HEK293 (cell line): ENCODE measurements around the gene ACBD3.
A peak's percentile ranks its signal among the peaks of the same experiment; 100 is the strongest.

Source experiments
- CTCF ChIA-PET: fragments of 350-600 bp; formaldehyde crosslinking; extraction: SDS; loops from one replicate; lab custom pipeline; 2021; ENCODE audit warnings: antibody characterized with exemption; lab: Yijun Ruan, JAX
- POLR2A ChIA-PET: fragments of 300-600 bp; formaldehyde crosslinking; extraction: SDS; loops from one replicate; lab custom pipeline; 2020; ENCODE audit warnings: antibody characterized with exemption, inconsistent platforms; lab: Yijun Ruan, JAX
- H3K27ac ChIP-seq: fragments of 200-500 bp; sonication (Bioruptor generic); 2 replicates; pipeline ENCODE4 v1.5.1; 2014; ENCODE audit warnings: low read depth, low read length, control low read depth, inconsistent platforms; ENCODE audit errors: extremely low read depth
- H3K36me3 ChIP-seq, 2 experiments: fragments of 200-500 bp in 1 of 2; sonication (Bioruptor generic) in 1 of 2; 1 replicate in 1 of 2; 2 replicates in 1 of 2; pipeline ENCODE4 v1.5.1; 2014 to 2017; ENCODE audit warnings: inconsistent platforms in 2 of 2, low read length in 2 of 2; ENCODE audit not compliant: control insufficient read depth in 2 of 2, insufficient read depth in 1 of 2
- H3K4me1 ChIP-seq: fragments of 200-500 bp; sonication (Bioruptor generic); 2 replicates; pipeline ENCODE4 v1.5.1; 2014; ENCODE audit warnings: mild to moderate bottlenecking, low read length, inconsistent platforms; ENCODE audit not compliant: control insufficient read depth, insufficient read depth
- H3K4me3 ChIP-seq: 2 replicates; pipeline ENCODE4 v1.5.1; 2011; ENCODE audit warnings: low read depth, mild to moderate bottlenecking, control low read depth, low read length, moderate library complexity
- H3K9me3 ChIP-seq: fragments of 200-500 bp; sonication (Bioruptor generic); 2 replicates; pipeline ENCODE4 v1.5.1; 2014; ENCODE audit warnings: low read depth, low read length, inconsistent platforms; ENCODE audit not compliant: control insufficient read depth, insufficient read depth
- AEBP2 ChIP-seq: fragments of 450-650 bp; formaldehyde crosslinking; IDR thresholded peaks from 2 replicates; pipeline ENCODE4 v1.5.1; 2016; ENCODE audit warnings: missing biosample characterization, missing genetic modification characterization, borderline replicate concordance
- EGR2 ChIP-seq: fragments of 450-650 bp; formaldehyde crosslinking; IDR thresholded peaks from 2 replicates; pipeline ENCODE4 v1.5.1; 2016; ENCODE audit warnings: low read depth, missing biosample characterization, missing genetic modification characterization
- HOXD13 ChIP-seq: sonication (generic); formaldehyde crosslinking; IDR thresholded peaks from 2 replicates; pipeline ENCODE4 v1.8.0; 2022; ENCODE audit warnings: missing genetic modification reagents, borderline replicate concordance
- KLF10 ChIP-seq: fragments of 450-650 bp; IDR thresholded peaks from 2 replicates; pipeline ENCODE4 v1.5.1; 2018; ENCODE audit warnings: missing biosample characterization, mild to moderate bottlenecking, missing genetic modification characterization
- TRIM28 ChIP-seq: IDR thresholded peaks from 2 replicates; pipeline ENCODE4 v1.6.1; 2011; ENCODE audit warnings: low read length, control low read depth, borderline replicate concordance
- ZBTB17 ChIP-seq: fragments of 450-650 bp; formaldehyde crosslinking; IDR thresholded peaks from 2 replicates; pipeline ENCODE4 v1.5.1; 2016; ENCODE audit warnings: missing biosample characterization, missing genetic modification characterization
- ZIC2 ChIP-seq: fragments of 450-650 bp; formaldehyde crosslinking; IDR thresholded peaks from 2 replicates; pipeline ENCODE4 v1.5.1; 2016; ENCODE audit warnings: missing biosample characterization, missing genetic modification characterization
- ZNF140 ChIP-seq: fragments of 450-650 bp; formaldehyde crosslinking; IDR thresholded peaks from 2 replicates; pipeline ENCODE4 v1.5.1; 2016; ENCODE audit warnings: missing biosample characterization, missing genetic modification characterization
- ZNF266 ChIP-seq: fragments of 450-650 bp; formaldehyde crosslinking; IDR thresholded peaks from 2 replicates; pipeline ENCODE4 v1.5.1; 2016; ENCODE audit warnings: missing biosample characterization, missing genetic modification characterization, low read depth
- ZNF302 ChIP-seq: fragments of 450-650 bp; formaldehyde crosslinking; IDR thresholded peaks from 2 replicates; pipeline ENCODE4 v1.5.1; 2016; ENCODE audit warnings: missing biosample characterization, missing genetic modification characterization, low read depth
- ZNF354C ChIP-seq: fragments of 450-650 bp; formaldehyde crosslinking; IDR thresholded peaks from 2 replicates; pipeline ENCODE4 v1.5.1; 2016; ENCODE audit warnings: missing biosample characterization, missing genetic modification characterization, low read depth, borderline replicate concordance
- ZNF488 ChIP-seq: fragments of 450-650 bp; formaldehyde crosslinking; IDR thresholded peaks from 2 replicates; pipeline ENCODE4 v1.5.1; 2016; ENCODE audit warnings: missing biosample characterization, missing genetic modification characterization
- ZNF561 ChIP-seq: fragments of 450-650 bp; IDR thresholded peaks from 2 replicates; pipeline ENCODE4 v1.5.1; 2018; ENCODE audit warnings: missing biosample characterization, missing genetic modification characterization, borderline replicate concordance
- ZNF600 ChIP-seq: fragments of 450-650 bp; formaldehyde crosslinking; IDR thresholded peaks from 2 replicates; pipeline ENCODE4 v1.5.1; 2016; ENCODE audit warnings: missing biosample characterization, missing genetic modification characterization

Gene ACBD3

GRCh38 chr1:226215239-226215638, 28.7 kb upstream of the ACBD3 start (continued):
- TF ChIP-seq AEBP2 (tag by site-specific recombination), result no peak
- no peak for TF ChIP-seq ZNF266 (tag by site-specific recombination)
- TF ChIP-seq ZNF302 (tag by site-specific recombination), result no peak
- TF ChIP-seq ZNF140 (tag by site-specific recombination), result no peak
- no peak for TF ChIP-seq ZNF488 (tag by site-specific recombination)
- TF ChIP-seq ZNF561 (tag by site-specific recombination), result no peak
- no peak for TF ChIP-seq TRIM28
- TF ChIP-seq ZBTB17 (tag by site-specific recombination), result peak; percentile 32; the same call in 1 of the 2 replicates
- peak; percentile 81 for TF ChIP-seq ZNF600 (tag by site-specific recombination)
- TF ChIP-seq ZNF354C (tag by site-specific recombination), result no peak
- no peak for TF ChIP-seq EGR2 (tag by site-specific recombination)

DNA sequence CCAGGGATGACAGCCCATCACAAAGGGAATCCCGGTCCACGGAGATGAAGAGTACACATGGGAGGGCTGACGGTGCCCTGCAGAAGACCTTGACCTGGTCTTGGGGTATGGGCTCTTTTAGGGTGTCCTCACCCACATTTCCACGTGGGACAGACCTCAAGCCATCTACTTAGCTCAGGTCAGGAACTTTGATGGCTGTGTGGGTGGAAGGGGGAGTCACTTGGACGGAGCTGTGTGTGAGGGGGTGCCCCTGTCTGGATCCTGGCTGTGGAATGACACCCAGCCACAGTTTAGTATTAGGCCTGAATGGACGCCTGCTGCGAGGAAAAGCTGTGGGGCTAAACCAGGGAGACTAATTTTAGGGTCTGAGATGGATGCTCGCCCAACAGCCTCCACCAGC, 26.0 kb upstream of the ACBD3 start:
- Histone ChIP-seq H3K4me3 (no peak overlapping the region), H3K36me3 (no peaks in the 10 kb centered on the region), H3K27ac (no peak overlapping the region), H3K9me3 (no peaks in the 10 kb centered on the region), H3K4me1 (no peaks in the 10 kb centered on the region)
- TF ChIP-seq KLF10 (tag by site-specific recombination), result no peak
- CTCF ChIA-PET, result interaction anchor here (0.6 to 4.1 kb wide), 4 partner anchors 10 to 121 kb away, joined by 3 to 17 read pairs (median 4); no protein-coding TSS in a partner anchor
- POLR2A ChIA-PET, result interaction anchor here (1.0 kb wide), 1 partner anchor 96 kb away, joined by 3 read pairs; the partner anchor contains the start of gene LIN9

- Histone ChIP-seq H3K27ac (no peak overlapping the region), H3K9me3 (no peaks in the 10 kb centered on the region), H3K4me1 (no peaks in the 10 kb centered on the region), H3K36me3 (no peaks in the 10 kb centered on the region), H3K4me3 (no peak overlapping the region)
- TF ChIP-seq ZIC2 (peak; percentile 19; the same call in 1 of the 2 replicates), HOXD13 (CRISPR knock-in tag) (no peak)
- POLR2A ChIA-PET, result no interaction called here
- CTCF ChIA-PET, result interaction anchor here (0.8 to 4.1 kb wide), 6 partner anchors 8 to 197 kb away, joined by 3 to 17 read pairs (median 4); partner anchors contain the start of gene PARP1
Measured at GRCh38 chr1:226211181-226211821, 24.8 kb upstream of the ACBD3 start.

DNA sequence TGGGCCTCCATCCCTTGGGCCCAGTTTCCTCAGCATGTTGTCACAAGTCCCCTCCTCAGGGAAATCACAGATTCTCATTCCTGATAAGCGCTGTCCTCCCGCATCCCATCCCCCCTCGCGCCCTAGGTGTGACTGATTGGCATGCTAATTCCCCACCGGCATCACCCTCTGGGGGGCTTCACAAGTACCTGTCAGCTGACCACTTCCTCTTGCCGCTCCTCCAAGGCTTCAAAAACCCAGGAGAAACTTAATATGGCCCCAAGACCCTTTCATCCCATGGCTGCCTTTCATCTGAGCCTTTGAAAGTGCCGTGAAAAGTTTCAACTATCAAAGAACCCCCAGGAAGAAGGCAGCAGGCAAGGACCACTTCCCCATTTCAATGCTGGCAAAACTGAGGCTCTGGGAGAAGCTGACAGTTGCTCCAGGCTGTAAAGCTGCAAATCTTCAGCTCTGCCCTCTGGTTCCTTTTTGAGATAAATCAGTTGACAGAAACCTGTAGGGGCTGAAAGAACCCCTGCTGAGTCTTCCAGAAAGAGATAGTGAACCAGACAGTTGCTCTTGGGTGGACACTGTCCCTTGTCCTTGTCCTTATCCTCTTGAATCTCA, 24.1 kb upstream of the ACBD3 start:
- CTCF ChIA-PET, result interaction anchor here (0.8 to 4.1 kb wide), 6 partner anchors 8 to 198 kb away, joined by 3 to 17 read pairs (median 4); partner anchors contain the start of gene PARP1
- Histone ChIP-seq H3K36me3 (no peaks in the 10 kb centered on the region), H3K4me1 (no peaks in the 10 kb centered on the region), H3K9me3 (no peaks in the 10 kb centered on the region), H3K4me3 (no peak overlapping the region), H3K27ac (no peak overlapping the region)
- POLR2A ChIA-PET, result no interaction called here
- peak; percentile 36; the same call in 1 of the 2 replicates for TF ChIP-seq ZIC2
- TF ChIP-seq ZNF354C (tag by site-specific recombination), result no peak
